SU-DHL-6 (cell line): ENCODE measurements around the gene EPB41L4B.

Experiments used
- H2AFZ ChIP-seq: fragments of 200-600 bp; sonication (generic); 2 replicates; pipeline ENCODE4 v1.6.1; 2014; ENCODE audit warnings: low read depth, mild to moderate bottlenecking, moderate library complexity, mixed read lengths, antibody characterized with exemption, low read length; ENCODE audit not compliant: severe bottlenecking
- H3F3A ChIP-seq: fragments of 200-600 bp; shearing (Covaris generic); 2 replicates; pipeline ENCODE4 v1.6.0; 2016; ENCODE audit warnings: antibody characterized with exemption, mild to moderate bottlenecking; ENCODE audit not compliant: insufficient read depth
- H3K27ac ChIP-seq: fragments of 200-600 bp; sonication (generic); 2 replicates; pipeline ENCODE4 v1.5.1; 2016; ENCODE audit warnings: low read depth, mild to moderate bottlenecking, low read length, moderate library complexity, mixed read lengths
- H3K27me3 ChIP-seq: fragments of 200-600 bp; sonication (generic), shearing (Covaris generic); 2 replicates; pipeline ENCODE4 v1.6.0; 2014; ENCODE audit warnings: mild to moderate bottlenecking, low read length
- H3K36me3 ChIP-seq: fragments of 200-600 bp; sonication (generic); 2 replicates; pipeline ENCODE4 v1.6.1; 2014; ENCODE audit warnings: mild to moderate bottlenecking, low read length, mixed read lengths
- H3K4me2 ChIP-seq: fragments of 300-600, 200-600 bp; shearing (Covaris generic), sonication (generic); 2 replicates; pipeline ENCODE4 v1.6.0; 2014; ENCODE audit warnings: low read length, low read depth, mild to moderate bottlenecking; ENCODE audit not compliant: poor library complexity, severe bottlenecking
- H3K4me3 ChIP-seq: fragments of 200-600 bp; sonication (generic); 2 replicates; pipeline ENCODE4 v1.5.1; 2014; ENCODE audit warnings: antibody characterized with exemption, low read length, mild to moderate bottlenecking, mixed read lengths; ENCODE audit not compliant: insufficient read depth, poor library complexity, severe bottlenecking
- H3K79me2 ChIP-seq: fragments of 200-600 bp; sonication (generic); 2 replicates; pipeline ENCODE4 v1.6.1; 2014; ENCODE audit warnings: mild to moderate bottlenecking, low read length, moderate library complexity; ENCODE audit not compliant: insufficient read depth
- H3K9ac ChIP-seq: fragments of 200-600 bp; sonication (generic); 2 replicates; pipeline ENCODE4 v1.7.0; 2014; ENCODE audit warnings: mild to moderate bottlenecking, low read length
- H3K9me2 ChIP-seq: fragments of 200-600 bp; sonication (generic); replicated peaks from 2 replicates; pipeline ENCODE4 v1.6.1; 2014; ENCODE audit warnings: low read length; ENCODE audit not compliant: insufficient read depth
- H3K9me3 ChIP-seq: fragments of 200-600 bp; sonication (generic); 2 replicates; pipeline ENCODE4 v1.6.1; 2014; ENCODE audit warnings: low read length, mixed read lengths; ENCODE audit not compliant: insufficient read depth
- H4K20me1 ChIP-seq: fragments of 200-600 bp; sonication (generic); 2 replicates; pipeline ENCODE4 v1.6.1; 2014; ENCODE audit warnings: low read depth, mild to moderate bottlenecking, antibody characterized with exemption, low read length, moderate library complexity, mixed read lengths
- CTCF ChIP-seq: fragments of 200-600 bp; sonication (generic); IDR thresholded peaks from one replicate; pipeline ENCODE4 v1.5.1; 2017; ENCODE audit warnings: antibody characterized with exemption, mild to moderate bottlenecking, low read length, moderate library complexity; ENCODE audit not compliant: insufficient read depth, poor library complexity, severe bottlenecking
- EZH2phosphoT487 ChIP-seq: fragments of 200-600 bp; sonication (generic), shearing (Covaris generic); conservative IDR thresholded peaks from 2 replicates; pipeline ENCODE4 v1.6.1; 2018; ENCODE audit warnings: mild to moderate bottlenecking, antibody characterized with exemption, low read length, moderate library complexity, mixed read lengths

Gene EPB41L4B

GRCh38 chr9:109295221-109296130, 25.4 kb downstream of the EPB41L4B start:
- Histone ChIP-seq H3K9me3 (no peaks in the 10 kb centered on the region), H3K79me2 (no peaks in the 10 kb centered on the region), H3K27ac (no peak overlapping the region), H2AFZ (no peak overlapping the region), H4K20me1 (no peaks in the 10 kb centered on the region), H3K27me3 (no peaks in the 10 kb centered on the region), H3K4me3 (no peak overlapping the region), H3K4me2 (no peak overlapping the region), H3F3A (no peaks in the 10 kb centered on the region), H3K36me3 (no peaks in the 10 kb centered on the region), H3K9ac (no peak overlapping the region), H3K9me2 (no peaks in the 10 kb centered on the region)
- TF ChIP-seq EZH2phosphoT487 (no peak), CTCF (no peak)

- Histone ChIP-seq H3F3A (no peaks in the 10 kb centered on the region), H3K79me2 (no peaks in the 10 kb centered on the region), H3K36me3 (no peaks in the 10 kb centered on the region), H3K4me2 (no peak overlapping the region), H3K27me3 (no peaks in the 10 kb centered on the region), H2AFZ (no peak overlapping the region), H3K4me3 (no peak overlapping the region), H3K27ac (no peak overlapping the region), H4K20me1 (no peaks in the 10 kb centered on the region), H3K9ac (no peak overlapping the region), H3K9me3 (no peaks in the 10 kb centered on the region), H3K9me2 (no peaks in the 10 kb centered on the region)
- TF ChIP-seq EZH2phosphoT487 (no peak), CTCF (no peak)
Measured at GRCh38 chr9:109290385-109290784, 30.5 kb downstream of the EPB41L4B start.

- Histone ChIP-seq H3K27ac (no peak overlapping the region), H3K27me3 (no peaks in the 10 kb centered on the region), H3F3A (no peaks in the 10 kb centered on the region), H4K20me1 (no peaks in the 10 kb centered on the region), H3K9ac (no peak overlapping the region), H3K4me2 (no peak overlapping the region), H2AFZ (no peak overlapping the region), H3K4me3 (no peak overlapping the region), H3K9me2 (no peaks in the 10 kb centered on the region), H3K79me2 (no peaks in the 10 kb centered on the region), H3K36me3 (no peaks in the 10 kb centered on the region), H3K9me3 (no peaks in the 10 kb centered on the region)
- TF ChIP-seq EZH2phosphoT487, result no peak
- TF ChIP-seq CTCF, result no peak
Measured at GRCh38 chr9:109289931-109290330, 30.9 kb downstream of the EPB41L4B start.
